NB4 (cell line): Measurements from ENCODE around the gene EXOC4.

ENCODE experiments used
- DNase-seq: peaks from one replicate; pipeline ENCODE4 v3.0.0; 2010; ENCODE audit warnings: low read depth
- H3K4me3 ChIP-seq: one replicate; pipeline ENCODE4 v1.5.1; 2011; ENCODE audit warnings: mild to moderate bottlenecking, low read depth, low read length, moderate library complexity
- CTCF ChIP-seq: IDR thresholded peaks from one replicate; pipeline ENCODE4 v1.5.1; 2012; ENCODE audit warnings: low read depth, low read length
- MAX ChIP-seq: IDR thresholded peaks from 2 replicates; pipeline ENCODE4 v1.6.1; 2011; ENCODE audit warnings: low read depth, low read length
- MYC ChIP-seq: IDR thresholded peaks from 2 replicates; pipeline ENCODE4 v1.6.1; 2011; ENCODE audit warnings: low read depth, low read length
- POLR2A ChIP-seq: IDR thresholded peaks from 2 replicates; pipeline ENCODE4 v1.6.1; 2011; ENCODE audit warnings: mild to moderate bottlenecking; ENCODE audit not compliant: insufficient read length; ENCODE audit errors: extremely low read depth

EXOC4 gene

GRCh38 chr7:133950855-133951254 lies 698.0 kb downstream of the EXOC4 start:
- TF ChIP-seq CTCF (no peak), MAX (no peak)
- no peak for DNase-seq
- no peak overlapping the region for H3K4me3 ChIP-seq

GRCh38 chr7:133955208-133955607 lies 702.3 kb downstream of the EXOC4 start:
- H3K4me3 ChIP-seq = no peak overlapping the region
- DNase-seq = no peak
- TF ChIP-seq CTCF (no peak), MAX (no peak), POLR2A (no peak), MYC (no peak)

- no peak for DNase-seq
- no peak for TF ChIP-seq MAX
- TF ChIP-seq CTCF = no peak
- no peak for TF ChIP-seq POLR2A
- no peak for TF ChIP-seq MYC
- no peak overlapping the region for H3K4me3 ChIP-seq
These were observed 705.0 kb downstream of the EXOC4 start for GRCh38 chr7:133957845-133958244.

- DNase-seq = no peak
- no peak for TF ChIP-seq POLR2A
- no peak for TF ChIP-seq MYC
- no peak for TF ChIP-seq MAX
- no peak for TF ChIP-seq CTCF
- H3K4me3 ChIP-seq = no peak overlapping the region
These were observed 705.9 kb downstream of the EXOC4 start for GRCh38 chr7:133958822-133959221.

- no peak for DNase-seq
- no peak overlapping the region for H3K4me3 ChIP-seq
- TF ChIP-seq CTCF (no peak), POLR2A (no peak), MYC (no peak), MAX (no peak)
These were observed 706.6 kb downstream of the EXOC4 start for GRCh38 chr7:133959505-133959904.

GRCh38 chr7:133961724-133962123 lies 708.8 kb downstream of the EXOC4 start:
- DNase-seq = no peak
- H3K4me3 ChIP-seq = no peak overlapping the region
- TF ChIP-seq MYC (no peak), CTCF (no peak), POLR2A (no peak), MAX (no peak)
